MM.1S (cell line): Measurements from ENCODE around the gene GLS.

Source experiments
- EZH2 ChIP-seq: fragments of 300-600 bp; sonication (generic); optimal IDR thresholded peaks from 2 replicates; pipeline ENCODE3; 2017; ENCODE audit warnings: low read depth, mild to moderate bottlenecking, antibody characterized with exemption, low read length, mixed read lengths
- TF ChIP-seq, protein P1 (sequence below): fragments of 300-600 bp; sonication (generic); IDR thresholded peaks from 2 replicates; pipeline ENCODE4 v1.5.1; 2016; ENCODE audit warnings: antibody characterized with exemption, low read length, mixed read lengths

DNA sequence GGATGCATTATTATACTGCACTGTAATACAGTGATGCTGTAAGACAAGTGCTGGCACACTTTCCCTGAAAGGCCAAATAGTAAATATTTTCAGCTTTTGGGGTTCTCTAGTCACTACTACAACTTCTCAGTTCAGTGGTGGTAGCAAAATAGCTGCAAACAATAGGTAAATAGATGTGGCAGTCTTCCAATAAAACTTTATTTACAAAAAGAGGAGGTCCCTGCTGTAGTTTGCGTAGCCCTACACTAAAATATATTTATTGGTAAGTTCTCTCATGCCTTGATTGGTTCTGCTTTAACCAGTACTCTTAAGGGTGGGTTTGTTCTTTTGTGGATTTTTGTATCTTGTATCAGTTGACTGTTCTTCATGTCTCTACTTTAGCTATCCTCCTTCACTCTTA lies 7.8 kb downstream of the GLS start:
- TF ChIP-seq, protein P1, sequence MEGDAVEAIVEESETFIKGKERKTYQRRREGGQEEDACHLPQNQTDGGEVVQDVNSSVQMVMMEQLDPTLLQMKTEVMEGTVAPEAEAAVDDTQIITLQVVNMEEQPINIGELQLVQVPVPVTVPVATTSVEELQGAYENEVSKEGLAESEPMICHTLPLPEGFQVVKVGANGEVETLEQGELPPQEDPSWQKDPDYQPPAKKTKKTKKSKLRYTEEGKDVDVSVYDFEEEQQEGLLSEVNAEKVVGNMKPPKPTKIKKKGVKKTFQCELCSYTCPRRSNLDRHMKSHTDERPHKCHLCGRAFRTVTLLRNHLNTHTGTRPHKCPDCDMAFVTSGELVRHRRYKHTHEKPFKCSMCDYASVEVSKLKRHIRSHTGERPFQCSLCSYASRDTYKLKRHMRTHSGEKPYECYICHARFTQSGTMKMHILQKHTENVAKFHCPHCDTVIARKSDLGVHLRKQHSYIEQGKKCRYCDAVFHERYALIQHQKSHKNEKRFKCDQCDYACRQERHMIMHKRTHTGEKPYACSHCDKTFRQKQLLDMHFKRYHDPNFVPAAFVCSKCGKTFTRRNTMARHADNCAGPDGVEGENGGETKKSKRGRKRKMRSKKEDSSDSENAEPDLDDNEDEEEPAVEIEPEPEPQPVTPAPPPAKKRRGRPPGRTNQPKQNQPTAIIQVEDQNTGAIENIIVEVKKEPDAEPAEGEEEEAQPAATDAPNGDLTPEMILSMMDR: no peak
- TF ChIP-seq EZH2: no peak
